Measurements from ENCODE around the gene ATP7B.

Gene ATP7B

DNA sequence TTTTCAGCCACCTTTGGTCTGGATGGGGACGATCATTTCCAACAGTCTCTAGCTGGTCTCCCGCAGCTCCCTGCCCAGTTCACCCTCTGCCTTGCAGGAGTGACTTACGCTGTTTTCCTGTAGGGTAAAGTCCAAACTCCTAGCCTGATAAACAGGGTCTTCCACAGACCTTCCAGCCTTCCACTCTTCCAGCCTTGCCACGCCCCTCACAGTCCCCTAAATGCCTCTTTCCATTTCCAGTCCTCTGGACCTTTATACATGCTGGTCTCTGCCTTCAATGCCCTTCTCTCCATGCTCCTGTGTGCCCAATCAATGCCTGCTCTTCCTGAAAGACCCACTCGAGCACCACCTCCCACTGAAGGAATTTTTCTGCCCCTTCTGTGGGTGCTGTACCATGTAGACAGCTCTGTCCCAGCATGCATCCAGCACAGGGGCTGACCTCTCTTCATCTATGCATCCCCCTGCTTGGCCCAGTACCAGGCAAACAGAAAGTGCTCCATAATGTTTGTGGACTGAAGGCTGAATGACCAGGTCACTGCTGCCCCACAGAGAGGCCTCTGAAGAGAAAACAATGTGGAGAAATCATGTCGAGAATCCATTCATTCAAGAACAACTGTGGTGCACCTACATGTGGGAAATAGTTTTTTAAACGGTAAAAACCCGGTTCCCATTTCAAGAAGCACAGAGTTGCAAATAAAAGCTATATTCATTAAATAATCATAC, 4.6 kb downstream of the ATP7B start:
- whole genome bisulfite sequencing (ENCODE audit: insufficient coverage, insufficient read length), result no CpG with 5 or more reads among the region's 8 CpGs
- Histone ChIP-seq H3K27me3 (ENCODE audit: control insufficient read depth, insufficient read depth, low read length) (peaks cover 7% of the 10 kb centered on the region), H3K4me3 (ENCODE audit: low read length) (no peak overlapping the region), H3K27ac (ENCODE audit: low read length) (no peak overlapping the region), H3K36me3 (ENCODE audit: control insufficient read depth, insufficient read depth, low read length) (no peaks in the 10 kb centered on the region), H3K4me1 (ENCODE audit: control insufficient read depth, insufficient read depth, low read length) (0 out of 2 replicates have a peak, but pooled peaks cover 2% of the 10 kb centered on the region), H3K9me3 (ENCODE audit: control insufficient read depth, insufficient read depth, low read length) (no peaks in the 10 kb centered on the region)
- DNase-seq (ENCODE audit: low read depth, low spot score), result no peak

DNA sequence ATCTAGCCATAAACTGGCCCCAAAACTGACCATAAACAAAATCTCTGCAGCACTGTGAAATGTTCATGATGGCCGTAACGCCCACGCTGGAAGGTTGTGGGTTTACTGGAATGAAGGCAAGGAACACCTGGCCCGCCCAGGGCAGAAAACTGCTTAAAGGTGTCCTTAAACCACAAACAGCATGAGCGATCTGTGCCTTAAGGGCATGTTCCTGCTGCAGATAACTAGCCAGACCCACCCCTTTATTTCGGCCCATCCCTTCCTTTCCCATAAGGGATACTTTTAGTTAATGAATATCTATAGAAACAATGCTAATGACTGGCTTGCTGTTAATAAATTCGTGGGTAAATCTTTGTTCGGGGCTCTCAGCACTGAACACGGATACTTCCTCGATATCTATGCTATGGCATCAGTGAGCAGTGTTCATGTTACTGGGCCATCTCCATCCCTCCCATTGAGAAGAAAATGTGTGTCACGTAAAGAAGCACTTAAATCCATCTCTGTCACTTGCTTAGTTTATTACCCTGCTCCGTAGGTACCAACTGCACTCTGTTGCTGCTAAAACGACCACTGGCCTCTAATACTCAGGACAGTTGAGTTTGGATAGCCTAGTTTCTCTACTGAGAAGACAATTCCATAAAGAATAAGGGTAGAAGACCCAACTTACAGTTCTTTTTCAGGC, 5.3 kb downstream of the ATP7B start:
- no CpG with 5 or more reads among the region's 13 CpGs for WGBS (ENCODE audit: insufficient coverage, insufficient read length)
- H3K27ac ChIP-seq (ENCODE audit: low read length), result no peak overlapping the region
- DNase-seq (ENCODE audit: low read depth, low spot score), result no peak
- no peaks in the 10 kb centered on the region for H3K36me3 ChIP-seq (ENCODE audit: control insufficient read depth, insufficient read depth, low read length)
- no peak overlapping the region for H3K4me3 ChIP-seq (ENCODE audit: low read length)
- H3K4me1 ChIP-seq (ENCODE audit: control insufficient read depth, insufficient read depth, low read length), result peaks cover 2% of the 10 kb centered on the region; the same call in 1 of the 2 replicates
- H3K27me3 ChIP-seq (ENCODE audit: control insufficient read depth, insufficient read depth, low read length), result peaks cover 7% of the 10 kb centered on the region
- H3K9me3 ChIP-seq (ENCODE audit: control insufficient read depth, insufficient read depth, low read length), result no peaks in the 10 kb centered on the region

DNA sequence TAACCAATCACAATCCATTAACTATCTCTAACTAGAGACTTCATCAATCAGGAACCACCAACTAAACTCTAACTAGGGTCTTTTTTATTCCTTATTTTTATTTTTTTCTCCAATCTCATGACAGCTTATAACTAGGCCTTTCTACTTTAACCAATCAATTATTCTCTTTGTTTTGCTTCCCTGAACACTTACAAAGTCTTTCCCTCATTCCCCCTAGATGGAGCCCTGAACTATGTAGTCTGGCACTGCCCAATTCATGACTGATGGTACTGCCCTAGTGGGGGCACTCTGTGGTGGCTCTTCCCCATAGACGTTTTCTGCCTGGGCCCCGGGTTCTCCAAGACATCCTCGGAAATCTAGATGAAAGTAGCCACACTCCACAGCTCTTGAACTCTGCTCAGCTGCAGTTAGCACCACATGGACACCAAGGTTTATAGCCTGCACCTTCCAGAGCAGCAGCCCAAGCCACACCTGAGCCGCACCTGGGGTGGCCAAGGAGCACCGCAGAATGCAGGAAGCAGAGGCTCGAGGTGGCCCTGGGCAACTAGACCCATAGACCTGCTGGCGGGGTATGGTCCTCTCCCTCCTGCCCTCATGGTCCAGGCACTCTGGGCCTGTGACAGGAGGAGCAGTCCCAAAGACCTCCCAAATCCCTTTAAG, 6.6 kb downstream of the ATP7B start:
- no CpG with 5 or more reads among the region's 7 CpGs for WGBS (ENCODE audit: insufficient coverage, insufficient read length)
- no peak for DNase-seq (ENCODE audit: low read depth, low spot score)

DNA sequence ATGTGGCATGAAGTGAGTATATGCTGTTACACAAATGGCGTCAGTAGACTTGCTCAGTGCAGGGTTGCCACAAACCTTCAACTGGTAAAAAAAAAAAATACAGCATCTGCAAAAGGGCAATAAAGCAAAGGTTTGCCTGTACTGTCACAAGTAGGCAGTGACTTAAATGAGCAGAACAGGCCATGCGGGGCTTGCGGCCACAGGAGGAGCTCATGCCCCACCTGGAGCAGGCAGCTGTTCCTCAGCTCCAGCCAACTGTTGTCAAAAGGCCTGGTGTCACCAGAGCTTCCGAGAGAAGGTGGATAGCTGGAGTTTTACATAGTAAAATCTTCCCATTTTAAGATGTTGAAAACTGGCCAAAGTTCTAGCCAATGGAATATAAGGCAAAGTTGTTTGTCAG, 7.7 kb downstream of the ATP7B start:
- Histone ChIP-seq H3K9me3 (ENCODE audit: control insufficient read depth, insufficient read depth, low read length) (no peaks in the 10 kb centered on the region), H3K4me3 (ENCODE audit: low read length) (no peak overlapping the region), H3K27ac (ENCODE audit: low read length) (no peak overlapping the region), H3K27me3 (ENCODE audit: control insufficient read depth, insufficient read depth, low read length) (no peaks in the 10 kb centered on the region), H3K4me1 (ENCODE audit: control insufficient read depth, insufficient read depth, low read length) (peaks cover 9% of the 10 kb centered on the region), H3K36me3 (ENCODE audit: control insufficient read depth, insufficient read depth, low read length) (no peaks in the 10 kb centered on the region)
- WGBS (ENCODE audit: insufficient coverage, insufficient read length), result no CpG with 5 or more reads among the region's 4 CpGs
- no peak for DNase-seq (ENCODE audit: low read depth, low spot score)

More for the DNA sequence above, 6.6 kb downstream of the ATP7B start:
- peaks cover 2% of the 10 kb centered on the region; the same call in 1 of the 2 replicates for H3K4me1 ChIP-seq (ENCODE audit: control insufficient read depth, insufficient read depth, low read length)
- H3K27me3 ChIP-seq (ENCODE audit: control insufficient read depth, insufficient read depth, low read length), result no peaks in the 10 kb centered on the region
- H3K4me3 ChIP-seq (ENCODE audit: low read length), result no peak overlapping the region
- H3K9me3 ChIP-seq (ENCODE audit: control insufficient read depth, insufficient read depth, low read length), result no peaks in the 10 kb centered on the region
- H3K27ac ChIP-seq (ENCODE audit: low read length), result no peak overlapping the region
- H3K36me3 ChIP-seq (ENCODE audit: control insufficient read depth, insufficient read depth, low read length), result no peaks in the 10 kb centered on the region

DNA sequence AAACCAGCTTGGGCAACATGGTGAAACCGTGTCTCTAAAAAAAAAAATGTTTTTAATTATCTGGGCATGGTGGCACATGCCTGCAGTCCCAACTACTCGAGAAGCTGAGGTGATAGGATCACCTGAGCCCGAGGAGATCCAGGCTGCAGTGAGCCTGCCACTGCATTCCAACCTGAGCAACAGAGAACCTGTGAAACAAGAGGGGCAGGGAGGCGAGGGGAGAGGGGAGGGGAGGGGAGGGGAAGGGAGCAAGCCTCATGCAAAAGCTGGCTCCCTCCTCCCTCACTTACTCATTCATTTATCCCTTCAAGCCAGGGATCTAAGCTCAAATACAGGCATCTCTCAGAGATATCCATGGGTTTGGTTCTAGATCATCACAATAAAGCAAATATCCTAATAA, 8.9 kb downstream of the ATP7B start:
- no peak overlapping the region for H3K4me3 ChIP-seq (ENCODE audit: low read length)
- H3K4me1 ChIP-seq (ENCODE audit: control insufficient read depth, insufficient read depth, low read length), result peaks cover 12% of the 10 kb centered on the region
- no peaks in the 10 kb centered on the region for H3K36me3 ChIP-seq (ENCODE audit: control insufficient read depth, insufficient read depth, low read length)
- WGBS (ENCODE audit: insufficient coverage, insufficient read length), result no CpG with 5 or more reads among the region's 4 CpGs
- H3K27ac ChIP-seq (ENCODE audit: low read length), result no peak overlapping the region
- no peaks in the 10 kb centered on the region for H3K27me3 ChIP-seq (ENCODE audit: control insufficient read depth, insufficient read depth, low read length)
- no peak for DNase-seq (ENCODE audit: low read depth, low spot score)
- H3K9me3 ChIP-seq (ENCODE audit: control insufficient read depth, insufficient read depth, low read length), result no peaks in the 10 kb centered on the region

DNA sequence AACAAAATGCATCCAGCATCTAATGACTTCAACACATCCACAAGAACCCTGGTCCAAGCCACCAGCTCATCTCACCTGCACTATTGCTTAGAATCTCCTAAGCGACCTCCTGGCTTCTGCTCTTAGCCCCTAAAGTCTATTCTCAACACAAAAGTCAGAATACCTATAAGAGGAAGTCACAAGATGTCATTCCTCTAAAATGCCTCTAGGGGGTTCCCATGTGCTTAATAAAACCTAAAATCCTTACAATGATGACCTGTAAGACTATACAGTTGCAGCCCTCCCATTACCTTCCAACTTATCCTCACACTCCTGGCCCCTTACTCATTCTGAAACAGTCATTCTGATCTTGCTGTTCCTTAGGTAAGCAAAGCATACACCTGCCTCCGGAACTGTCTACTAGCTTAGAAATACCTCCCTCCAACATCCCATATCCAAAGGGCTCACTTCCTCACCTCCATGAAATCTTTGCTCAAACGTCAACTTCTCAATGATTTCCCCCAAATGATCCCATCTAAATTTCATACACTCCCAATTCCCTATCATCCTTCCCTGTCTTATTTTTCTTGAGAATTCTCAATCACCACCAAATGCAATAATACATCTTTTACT, 10.0 kb downstream of the ATP7B start:
- 100% methylated on average over 1 of the region's 3 CpGs for WGBS (ENCODE audit: insufficient coverage, insufficient read length)

DNA sequence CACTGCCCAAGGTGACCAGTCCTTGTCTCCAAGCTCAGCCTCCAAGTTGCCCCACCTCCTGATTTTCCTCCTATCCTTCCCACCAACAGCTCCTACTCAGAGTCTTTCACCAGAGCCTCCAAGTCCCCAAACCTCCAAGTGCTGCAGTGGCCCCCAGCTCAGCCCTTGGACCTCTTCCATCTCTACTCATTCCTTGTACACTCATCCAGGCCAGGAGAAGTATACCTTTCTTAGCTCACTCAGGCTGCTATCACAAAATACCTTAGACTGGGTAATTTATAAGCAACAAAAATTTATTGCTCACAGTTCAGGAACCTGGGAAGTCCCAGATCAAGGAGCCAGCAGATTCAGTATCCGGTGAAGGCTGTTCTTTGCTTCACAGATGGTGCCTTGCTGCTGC, 11.3 kb downstream of the ATP7B start:
- no CpG with 5 or more reads among the region's 1 CpG for WGBS (ENCODE audit: insufficient coverage, insufficient read length)
- H3K4me1 ChIP-seq (ENCODE audit: control insufficient read depth, insufficient read depth, low read length), result peaks cover 12% of the 10 kb centered on the region
- H3K9me3 ChIP-seq (ENCODE audit: control insufficient read depth, insufficient read depth, low read length), result no peaks in the 10 kb centered on the region
- no peaks in the 10 kb centered on the region for H3K27me3 ChIP-seq (ENCODE audit: control insufficient read depth, insufficient read depth, low read length)
- no peak overlapping the region for H3K27ac ChIP-seq (ENCODE audit: low read length)
- H3K36me3 ChIP-seq (ENCODE audit: control insufficient read depth, insufficient read depth, low read length), result no peaks in the 10 kb centered on the region
- no peak overlapping the region for H3K4me3 ChIP-seq (ENCODE audit: low read length)
- DNase-seq (ENCODE audit: low read depth, low spot score), result no peak

More for the DNA sequence above, 10.0 kb downstream of the ATP7B start:
- no peak for DNase-seq (ENCODE audit: low read depth, low spot score)
- no peaks in the 10 kb centered on the region for H3K9me3 ChIP-seq (ENCODE audit: control insufficient read depth, insufficient read depth, low read length)
- H3K27ac ChIP-seq (ENCODE audit: low read length), result no peak overlapping the region
- no peak overlapping the region for H3K4me3 ChIP-seq (ENCODE audit: low read length)
- H3K36me3 ChIP-seq (ENCODE audit: control insufficient read depth, insufficient read depth, low read length), result no peaks in the 10 kb centered on the region
- H3K27me3 ChIP-seq (ENCODE audit: control insufficient read depth, insufficient read depth, low read length), result no peaks in the 10 kb centered on the region
- peaks cover 12% of the 10 kb centered on the region for H3K4me1 ChIP-seq (ENCODE audit: control insufficient read depth, insufficient read depth, low read length)

DNA sequence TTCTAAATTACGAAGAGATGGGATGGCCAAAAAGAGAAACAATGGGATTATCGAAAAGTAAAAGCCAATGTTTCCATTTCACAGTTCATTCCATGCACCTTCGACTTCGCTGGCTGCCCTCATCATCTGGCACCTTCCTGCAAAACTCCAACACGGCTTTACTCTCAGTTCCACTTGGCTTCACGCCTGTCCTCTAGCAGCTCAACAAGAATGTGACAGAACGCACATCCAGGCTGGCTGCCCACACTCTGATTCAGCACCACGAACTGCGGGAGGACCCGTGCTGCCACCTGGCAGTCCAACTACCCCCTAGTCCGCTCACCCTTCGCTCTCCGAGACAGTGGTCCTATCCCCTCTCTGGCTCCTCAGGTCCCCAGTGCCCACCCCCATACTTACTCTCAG, 11.7 kb downstream of the ATP7B start:
- Histone ChIP-seq H3K4me3 (ENCODE audit: low read length) (no peak overlapping the region), H3K9me3 (ENCODE audit: control insufficient read depth, insufficient read depth, low read length) (no peaks in the 10 kb centered on the region), H3K36me3 (ENCODE audit: control insufficient read depth, insufficient read depth, low read length) (no peaks in the 10 kb centered on the region), H3K27me3 (ENCODE audit: control insufficient read depth, insufficient read depth, low read length) (no peaks in the 10 kb centered on the region), H3K4me1 (ENCODE audit: control insufficient read depth, insufficient read depth, low read length) (peaks cover 12% of the 10 kb centered on the region), H3K27ac (ENCODE audit: low read length) (no peak overlapping the region)
- no CpG with 5 or more reads among the region's 13 CpGs for WGBS (ENCODE audit: insufficient coverage, insufficient read length)
- no peak for DNase-seq (ENCODE audit: low read depth, low spot score)

DNA sequence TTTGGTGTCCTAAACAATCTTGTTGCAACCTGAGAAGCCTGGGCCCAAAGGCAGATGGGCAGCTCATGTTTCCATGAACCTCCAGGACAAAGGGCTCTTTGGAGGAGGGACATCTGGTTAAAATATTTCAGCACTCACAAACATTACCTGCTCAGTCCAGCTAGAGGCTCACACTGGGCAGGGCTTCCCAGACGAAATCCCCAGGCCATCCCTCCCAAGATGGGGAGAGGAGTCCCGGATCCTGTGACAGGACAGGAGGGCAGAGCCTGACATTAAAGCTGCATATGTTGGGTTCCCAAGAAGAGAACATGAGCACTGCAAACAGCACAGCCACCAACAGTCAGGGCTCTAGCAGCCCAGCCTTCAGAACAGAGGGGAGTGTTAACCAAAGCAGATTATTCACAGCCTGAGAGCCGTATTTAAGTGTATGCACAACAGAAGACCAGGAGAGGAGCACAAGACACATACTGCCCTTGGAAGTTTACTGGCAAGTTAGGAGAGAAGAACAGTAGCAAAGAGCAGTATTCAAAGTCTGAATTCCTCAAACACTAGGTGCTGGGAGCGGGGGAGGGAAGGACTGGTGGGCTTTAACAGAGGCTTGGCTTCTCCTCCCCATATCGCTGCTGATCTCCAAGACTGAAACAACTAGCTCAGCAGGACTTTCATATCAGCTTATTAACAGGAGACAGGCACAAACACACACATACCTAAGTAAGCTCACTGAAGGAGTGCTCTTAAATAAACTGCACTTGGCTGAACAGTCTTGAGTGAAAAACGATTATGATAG, 12.3 kb downstream of the ATP7B start:
- Histone ChIP-seq H3K4me3 (ENCODE audit: low read length) (no peak overlapping the region), H3K27ac (ENCODE audit: low read length) (no peak overlapping the region), H3K4me1 (ENCODE audit: control insufficient read depth, insufficient read depth, low read length) (peaks cover 12% of the 10 kb centered on the region), H3K27me3 (ENCODE audit: control insufficient read depth, insufficient read depth, low read length) (no peaks in the 10 kb centered on the region), H3K36me3 (ENCODE audit: control insufficient read depth, insufficient read depth, low read length) (no peaks in the 10 kb centered on the region), H3K9me3 (ENCODE audit: control insufficient read depth, insufficient read depth, low read length) (no peaks in the 10 kb centered on the region)
- no CpG with 5 or more reads among the region's 6 CpGs for WGBS (ENCODE audit: insufficient coverage, insufficient read length)
- DNase-seq (ENCODE audit: low read depth, low spot score), result no peak
